Lower lobe of right lung (tissue), 2 donors: ENCODE results near the gene ATOX1. TPM values are rescaled to one million over a fixed set of nuclear protein-coding genes. Genes with fewer than 3 reads are reported as not detected.

Experiments
- ATAC-seq, 2 donors: fragments of 200-7000 bp; cut with Tn5 transposase; one replicate each; pipeline ENCODE4 v1.9.1; 2020 to 2022; ENCODE audit warnings: mild to moderate bottlenecking in 2 of 2, moderate library complexity in 2 of 2
- DNase-seq: peaks from one replicate; pipeline ENCODE4 v3.0.0-alpha.2; 2020
- H3K27ac ChIP-seq: fragments of 200-600 bp; one replicate; pipeline ENCODE4 v1.8.0; 2022
- H3K27me3 ChIP-seq: fragments of 200-600 bp; one replicate; pipeline ENCODE4 v1.8.0; 2022; ENCODE audit warnings: low read depth
- H3K36me3 ChIP-seq: fragments of 200-600 bp; one replicate; pipeline ENCODE4 v1.8.0; 2022; ENCODE audit warnings: mild to moderate bottlenecking
- H3K4me1 ChIP-seq: fragments of 200-600 bp; one replicate; pipeline ENCODE4 v1.8.0; 2022
- H3K4me3 ChIP-seq: fragments of 200-600 bp; one replicate; pipeline ENCODE4 v1.8.0; 2022; ENCODE audit warnings: mild to moderate bottlenecking
- H3K9me3 ChIP-seq: fragments of 200-600 bp; one replicate; pipeline ENCODE4 v1.8.0; 2022
- intact Hi-C: fragments of 100-400 bp; cut with DNase I; formaldehyde crosslinking; loops from one replicate; pipeline ENCODE4 v1.11.0; 2022
- total RNA-seq: library from RNA; stranded (reverse); fragmentation: NEBNext Ultra II Directional; extraction: Animal tissue kit (Norgen Biotek cat#: 25700); gene quantifications from one replicate; pipeline ENCODE4 v1.2.1, GENCODE V29; 2021
- TF ChIP-seq, protein P1 (sequence below): fragments of 200-600 bp; IDR thresholded peaks from one replicate; pipeline ENCODE4 v1.8.0; 2022; ENCODE audit warnings: antibody characterized with exemption, mild to moderate bottlenecking
- donor health status: DM: no; HTN: yes; CAD: no; lungs with severe emphysema.

ATOX1 gene
- total RNA-seq, 1 donor from 2014 or later = 68.2 TPM

GRCh38 chr5:151742870-151743294 lies 15.5 kb downstream of the ATOX1 start:
- ATAC-seq (peak; percentile 6 to 23), DNase-seq (no peak)
- Histone ChIP-seq H3K27me3 (no peaks in the 10 kb centered on the region), H3K9me3 (no peaks in the 10 kb centered on the region), H3K4me3 (no peak overlapping the region), H3K36me3 (peaks cover 49% of the 10 kb centered on the region), H3K4me1 (peaks cover 39% of the 10 kb centered on the region), H3K27ac (no peak overlapping the region)
- intact Hi-C loops = loop anchor here (5.0 kb wide), 1 partner anchor 86 kb away; no protein-coding TSS in a partner anchor
- TF ChIP-seq, protein P1, sequence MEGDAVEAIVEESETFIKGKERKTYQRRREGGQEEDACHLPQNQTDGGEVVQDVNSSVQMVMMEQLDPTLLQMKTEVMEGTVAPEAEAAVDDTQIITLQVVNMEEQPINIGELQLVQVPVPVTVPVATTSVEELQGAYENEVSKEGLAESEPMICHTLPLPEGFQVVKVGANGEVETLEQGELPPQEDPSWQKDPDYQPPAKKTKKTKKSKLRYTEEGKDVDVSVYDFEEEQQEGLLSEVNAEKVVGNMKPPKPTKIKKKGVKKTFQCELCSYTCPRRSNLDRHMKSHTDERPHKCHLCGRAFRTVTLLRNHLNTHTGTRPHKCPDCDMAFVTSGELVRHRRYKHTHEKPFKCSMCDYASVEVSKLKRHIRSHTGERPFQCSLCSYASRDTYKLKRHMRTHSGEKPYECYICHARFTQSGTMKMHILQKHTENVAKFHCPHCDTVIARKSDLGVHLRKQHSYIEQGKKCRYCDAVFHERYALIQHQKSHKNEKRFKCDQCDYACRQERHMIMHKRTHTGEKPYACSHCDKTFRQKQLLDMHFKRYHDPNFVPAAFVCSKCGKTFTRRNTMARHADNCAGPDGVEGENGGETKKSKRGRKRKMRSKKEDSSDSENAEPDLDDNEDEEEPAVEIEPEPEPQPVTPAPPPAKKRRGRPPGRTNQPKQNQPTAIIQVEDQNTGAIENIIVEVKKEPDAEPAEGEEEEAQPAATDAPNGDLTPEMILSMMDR = peak; percentile 52

DNA sequence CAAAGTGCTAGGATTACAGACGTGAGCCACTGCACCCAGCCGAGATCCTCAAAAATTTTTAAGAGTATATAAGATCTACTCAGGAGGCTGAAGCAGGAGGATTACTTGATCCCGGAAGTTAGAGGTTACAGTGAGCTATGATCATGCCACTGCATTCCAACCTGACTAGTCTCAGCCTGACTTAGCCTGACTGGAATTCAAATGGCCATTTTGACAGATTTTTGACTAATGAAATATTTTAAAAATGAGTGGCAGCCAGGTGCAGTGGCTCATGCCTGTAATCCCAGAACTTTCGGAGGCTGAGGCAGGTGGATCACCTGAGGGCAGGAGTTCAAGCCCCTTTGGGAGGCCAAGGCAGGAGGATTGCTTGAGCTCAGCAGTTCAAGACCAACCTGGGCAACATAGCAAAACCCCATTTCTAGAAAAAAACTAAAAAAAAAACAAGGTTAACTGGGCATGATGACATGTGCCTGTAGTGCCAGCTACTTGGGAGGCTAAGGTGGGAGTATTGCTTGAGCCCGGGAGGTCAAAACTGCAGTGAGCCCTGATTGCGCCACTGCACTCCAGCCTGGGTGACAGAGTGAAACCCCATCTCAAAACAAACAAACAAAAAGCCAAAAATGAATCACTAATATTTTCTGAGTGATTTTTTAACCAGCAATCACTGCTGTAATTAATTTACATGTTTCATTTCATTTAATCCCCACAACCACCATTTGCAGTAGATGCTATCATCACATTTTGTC lies 16.6 kb downstream of the ATOX1 start:
- TF ChIP-seq, protein P1 = no peak
- Histone ChIP-seq H3K9me3 (no peaks in the 10 kb centered on the region), H3K4me3 (no peak overlapping the region), H3K36me3 (peaks cover 53% of the 10 kb centered on the region), H3K27me3 (no peaks in the 10 kb centered on the region), H3K4me1 (peaks cover 37% of the 10 kb centered on the region), H3K27ac (no peak overlapping the region)
- ATAC-seq (no peak), DNase-seq (no peak)
- intact Hi-C loops = loop anchor here (5.0 kb wide), 1 partner anchor 85 kb away; no protein-coding TSS in a partner anchor

DNA sequence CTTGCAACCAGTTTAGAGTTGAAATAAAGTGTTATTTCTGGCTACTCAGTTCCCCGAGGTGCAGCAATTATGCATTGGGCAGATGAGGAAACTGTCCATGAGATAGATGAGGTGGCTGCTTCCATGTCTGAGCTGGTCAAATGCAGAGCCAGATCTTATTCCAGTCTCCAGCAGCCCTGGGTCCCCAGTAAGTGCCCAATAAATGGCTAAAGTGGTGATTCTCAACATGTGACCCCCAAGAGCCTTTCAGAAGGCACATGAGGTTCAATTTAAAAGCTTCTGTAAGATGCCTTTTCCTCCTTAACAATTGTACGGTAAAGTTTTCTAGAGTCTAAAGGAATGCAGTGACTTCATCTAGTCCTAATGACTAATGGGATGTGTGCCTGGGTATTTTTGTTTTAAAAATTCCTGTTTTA lies 17.5 kb downstream of the ATOX1 start:
- intact Hi-C loops = loop anchor here (5.0 kb wide), 1 partner anchor 84 kb away; no protein-coding TSS in a partner anchor

DNA sequence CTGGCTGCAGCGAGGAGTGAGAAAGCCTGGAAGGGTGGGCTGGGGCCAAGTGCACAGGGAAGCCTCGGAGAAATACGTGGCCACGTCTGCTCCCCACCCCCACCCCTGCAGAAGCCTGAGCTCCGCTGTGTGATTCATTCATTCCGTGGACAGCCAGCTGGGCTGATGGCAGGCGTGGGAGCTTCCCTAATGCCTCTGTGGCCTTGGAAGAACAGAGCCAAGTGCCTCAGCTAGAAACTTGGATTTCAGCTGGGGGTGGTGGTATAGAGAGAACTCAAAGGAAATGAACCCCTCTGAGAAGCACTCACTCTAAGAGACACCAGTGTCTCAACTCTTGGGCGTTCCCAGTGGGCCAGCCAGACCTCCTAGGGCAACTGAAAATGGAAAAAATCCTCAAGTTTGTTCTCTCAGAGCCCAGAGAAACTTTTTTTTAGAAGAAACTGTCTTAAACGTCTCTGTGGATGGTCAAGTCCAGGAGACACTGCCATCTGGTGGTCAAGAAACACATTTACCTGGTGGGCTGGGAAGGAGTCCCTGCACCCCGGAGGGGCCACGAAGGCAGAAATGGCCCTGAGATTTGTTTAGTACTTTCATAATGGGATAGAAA lies 18.0 kb downstream of the ATOX1 start:
- peak overlapping the region; percentile 67 for H3K27ac ChIP-seq
- ATAC-seq = peak; percentile 73 to 81

More for the DNA sequence above, 17.5 kb downstream of the ATOX1 start:
- Histone ChIP-seq H3K4me3 (no peak overlapping the region), H3K27me3 (no peaks in the 10 kb centered on the region), H3K27ac (peak overlapping the region; percentile 67), H3K9me3 (no peaks in the 10 kb centered on the region), H3K4me1 (peaks cover 29% of the 10 kb centered on the region), H3K36me3 (peaks cover 45% of the 10 kb centered on the region)
- TF ChIP-seq, protein P1 = no peak
- no peak for DNase-seq
- no peak for ATAC-seq

GRCh38 chr5:151739939-151740335 lies 18.5 kb downstream of the ATOX1 start:
- ATAC-seq (peak; percentile 12 to 32), DNase-seq (no peak)
- TF ChIP-seq, protein P1 = no peak
- intact Hi-C loops = loop anchor here (5.0 kb wide), 1 partner anchor 83 kb away; no protein-coding TSS in a partner anchor
- H3K27me3 ChIP-seq = no peaks in the 10 kb centered on the region
- peak overlapping the region; percentile 67 for H3K27ac ChIP-seq
- no peak overlapping the region for H3K4me3 ChIP-seq
- H3K9me3 ChIP-seq = no peaks in the 10 kb centered on the region
- H3K4me1 ChIP-seq = peaks cover 19% of the 10 kb centered on the region
- H3K36me3 ChIP-seq = peaks cover 35% of the 10 kb centered on the region

More for the DNA sequence above, 18.0 kb downstream of the ATOX1 start:
- peaks cover 40% of the 10 kb centered on the region for H3K36me3 ChIP-seq
- no peak overlapping the region for H3K4me3 ChIP-seq
- intact Hi-C loops = loop anchor here (5.0 kb wide), 1 partner anchor 83 kb away; no protein-coding TSS in a partner anchor
- no peak for DNase-seq
- H3K9me3 ChIP-seq = no peaks in the 10 kb centered on the region
- TF ChIP-seq, protein P1 = peak; percentile 93
- H3K4me1 ChIP-seq = peaks cover 24% of the 10 kb centered on the region
- no peaks in the 10 kb centered on the region for H3K27me3 ChIP-seq
